ENCODE results near the gene GJA9.
"Not testable (repeated sequence)": the region's sequence is repeated elsewhere in the genome, so short reads cannot be mapped to it uniquely, and the experiment has no call there.

The GJA9 gene

GRCh38 chr1:38881487-38881886, at the start of gene GJA9:
Gene GJA9, minus strand, starts transcription at chr1:38881587. Its CDS starts 5,489 bp downstream, at chr1:38876098.
- H3K4me3 ChIP-seq (ENCODE audit: low read length) = no peak within 1 kb of the TSS
- no peak for TF ChIP-seq ZNF274 (IDR thresholded peaks at IDR 0.05; ENCODE audit: low read depth, low read length)

DNA sequence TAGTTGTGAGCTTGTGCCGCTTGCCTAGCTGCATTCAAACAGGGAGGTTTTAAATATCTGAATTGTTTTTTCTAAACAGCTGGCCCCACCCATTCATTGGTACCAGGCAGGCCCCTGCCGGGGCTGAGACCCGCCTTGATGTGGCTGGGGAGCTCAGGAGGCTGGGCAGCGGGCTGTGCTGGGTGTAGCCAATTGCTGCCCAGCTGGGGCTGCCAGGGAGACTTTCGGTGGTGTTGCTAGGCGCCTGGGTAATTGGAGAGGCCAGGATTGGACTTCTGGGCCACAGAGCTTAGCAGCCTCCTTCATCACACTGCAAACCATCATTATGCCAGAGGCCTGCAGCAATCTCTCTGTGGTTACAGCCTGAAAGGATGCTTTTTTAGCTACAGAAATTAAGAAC, 48.1 kb upstream of the GJA9 start:
- H3K4me3 ChIP-seq (ENCODE audit: low read length) = no peak overlapping the region
- no peak for TF ChIP-seq ZNF274 (IDR thresholded peaks at IDR 0.05; ENCODE audit: low read depth, low read length)

DNA sequence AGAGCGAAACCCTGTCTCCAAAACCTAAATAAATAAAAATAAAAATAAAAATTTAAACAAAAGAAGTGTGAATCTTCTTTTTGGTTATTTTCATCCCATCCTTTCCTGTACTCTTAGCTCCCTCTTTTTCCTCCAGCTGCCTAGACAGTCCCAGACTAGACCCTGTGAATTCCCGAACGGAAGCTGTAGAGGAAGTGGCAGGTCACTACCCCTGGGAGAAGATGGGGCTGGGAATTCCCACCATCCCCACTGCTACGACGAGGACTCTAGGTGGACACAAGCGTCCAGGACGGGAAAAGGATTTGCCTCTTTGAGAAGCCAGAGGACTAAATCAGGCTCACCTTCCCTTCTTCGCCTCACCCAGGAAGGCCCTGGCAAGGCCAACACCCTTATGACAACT, 47.7 kb upstream of the GJA9 start:
- H3K4me3 ChIP-seq (ENCODE audit: low read length) = no peak overlapping the region

DNA sequence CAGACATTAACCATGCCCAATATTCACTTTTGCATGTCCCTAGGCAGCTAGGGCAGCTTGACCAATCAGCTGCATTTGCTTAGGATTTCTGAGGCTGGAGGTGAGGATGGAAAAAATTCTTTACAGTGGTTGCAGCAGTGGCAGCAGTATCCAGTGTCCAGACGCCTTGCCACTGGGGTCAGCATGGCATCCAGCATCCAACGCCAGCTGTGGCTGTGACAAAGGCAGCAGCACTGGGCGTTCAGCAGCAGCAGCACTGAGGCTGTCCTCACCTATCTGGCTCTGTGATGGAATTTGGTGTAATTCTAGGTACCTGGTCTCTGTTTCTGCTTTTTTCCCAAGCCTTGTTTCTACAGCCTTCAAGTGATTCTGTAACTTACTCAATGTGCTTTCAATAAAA, 44.7 kb upstream of the GJA9 start:
- H3K4me3 ChIP-seq (ENCODE audit: low read length) = no peak overlapping the region
- TF ChIP-seq ZNF274 (IDR thresholded peaks at IDR 0.05; ENCODE audit: low read depth, low read length) = no peak

More for the DNA sequence above, 47.7 kb upstream of the GJA9 start:
- TF ChIP-seq ZNF274 (IDR thresholded peaks at IDR 0.05; ENCODE audit: low read depth, low read length) = no peak

DNA sequence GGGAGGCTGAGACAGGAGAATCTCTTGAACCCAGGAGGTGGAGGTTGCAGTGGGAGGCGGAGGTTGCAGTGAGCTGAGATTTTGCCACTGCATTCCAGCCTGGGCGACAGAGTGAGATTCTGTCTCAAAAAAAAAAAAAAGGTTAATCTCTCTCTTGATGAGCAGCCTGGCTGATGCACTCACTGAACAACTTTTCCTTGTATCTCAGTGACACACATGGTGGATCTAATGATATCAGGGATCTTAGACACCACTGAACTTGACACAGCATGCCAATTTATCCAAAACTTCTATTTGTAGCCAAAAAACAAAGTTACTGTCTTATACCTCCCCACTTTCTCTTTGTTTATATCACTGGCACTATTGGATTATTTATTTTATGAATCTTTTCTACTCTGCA, 44.0 kb upstream of the GJA9 start:
- H3K4me3 ChIP-seq (ENCODE audit: low read length) = no peak overlapping the region
- TF ChIP-seq ZNF274 (IDR thresholded peaks at IDR 0.05; ENCODE audit: low read depth, low read length) = no peak

GRCh38 chr1:38923607-38924006, 42.2 kb upstream of the GJA9 start:
- H3K4me3 ChIP-seq (ENCODE audit: low read length) = no peak overlapping the region
- TF ChIP-seq ZNF274 (IDR thresholded peaks at IDR 0.05; ENCODE audit: low read depth, low read length) = no peak

DNA sequence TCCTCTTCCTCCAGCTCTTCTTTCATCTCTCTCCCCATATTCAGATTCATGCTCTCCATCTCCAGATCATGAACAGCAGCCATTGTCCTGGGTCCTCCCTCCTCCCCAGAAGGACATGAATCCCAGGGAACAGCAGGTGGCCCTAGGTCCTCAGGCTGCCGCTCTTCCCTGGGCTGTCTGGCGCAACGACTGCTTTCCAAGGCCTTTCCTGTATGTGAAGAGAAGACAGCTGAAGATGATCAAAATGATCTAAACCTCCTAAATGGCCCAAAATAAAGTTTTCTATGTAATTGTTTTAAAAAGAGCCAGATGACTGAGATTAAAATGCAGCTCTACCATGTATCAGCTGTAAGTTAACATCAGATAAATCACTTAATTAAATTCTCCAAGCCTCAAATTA, 37.7 kb upstream of the GJA9 start:
- no peak overlapping the region for H3K4me3 ChIP-seq (ENCODE audit: low read length)
- TF ChIP-seq ZNF274 (IDR thresholded peaks at IDR 0.05; ENCODE audit: low read depth, low read length) = no peak

DNA sequence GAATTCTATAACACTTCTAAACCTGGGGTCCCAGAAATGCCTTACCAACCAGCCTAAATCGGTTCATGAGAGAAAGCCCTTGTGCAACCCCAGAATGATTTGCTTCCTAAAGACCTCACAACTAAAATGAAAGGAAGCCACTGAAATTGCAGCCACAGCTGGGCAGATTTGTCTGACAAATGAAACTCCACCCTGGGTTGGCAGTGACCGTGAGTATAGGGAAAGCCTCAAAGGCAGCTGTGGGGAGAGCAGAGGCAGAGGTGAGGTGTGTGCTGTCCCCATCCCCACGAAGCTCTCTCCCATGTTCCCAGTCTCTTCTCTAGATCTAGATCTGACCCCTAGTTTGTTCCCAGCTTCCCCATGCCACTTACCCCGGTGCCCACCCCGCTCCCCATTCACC, 37.2 kb upstream of the GJA9 start:
- no peak for TF ChIP-seq ZNF274 (IDR thresholded peaks at IDR 0.05; ENCODE audit: low read depth, low read length)
- H3K4me3 ChIP-seq (ENCODE audit: low read length) = no peak overlapping the region

DNA sequence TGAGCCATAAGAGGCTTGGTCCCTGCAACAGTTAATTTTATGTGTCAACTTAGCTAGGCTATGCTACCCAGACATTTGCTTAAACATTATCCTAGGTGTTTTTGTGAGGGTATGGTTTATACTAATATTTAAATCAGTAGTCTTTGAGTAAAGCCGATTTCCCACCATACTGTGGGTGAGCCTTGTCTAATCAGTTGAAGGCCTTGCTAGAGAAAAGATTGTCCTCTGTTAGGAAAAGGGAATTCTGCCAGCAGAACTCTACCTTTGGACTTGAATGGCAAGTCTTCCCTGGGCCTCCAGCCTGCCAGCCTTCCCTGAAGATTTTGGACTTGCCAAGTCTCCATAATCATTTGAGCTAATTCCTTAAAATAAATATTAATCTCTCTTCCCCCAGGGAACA, 36.4 kb upstream of the GJA9 start:
- no peak overlapping the region for H3K4me3 ChIP-seq (ENCODE audit: low read length)
- no peak for TF ChIP-seq ZNF274 (IDR thresholded peaks at IDR 0.05; ENCODE audit: low read depth, low read length)

DNA sequence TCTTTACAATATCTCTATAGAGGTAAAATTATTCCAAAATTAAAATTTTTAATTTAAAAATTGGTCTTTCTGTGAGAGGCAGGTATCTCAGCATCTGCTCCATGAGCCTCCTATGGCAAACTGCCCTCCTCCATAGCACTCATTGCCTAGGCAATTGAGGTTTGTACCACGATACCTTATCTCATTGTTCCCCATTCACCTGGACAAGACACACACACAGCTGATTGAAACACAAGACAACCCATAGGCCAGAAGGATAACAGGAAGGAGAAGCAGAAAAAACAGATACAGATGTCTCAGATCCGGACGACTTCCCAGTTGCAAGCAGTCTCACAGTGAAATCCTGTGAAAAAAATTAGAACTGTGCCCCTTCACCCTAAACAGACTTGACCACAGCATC, 36.0 kb upstream of the GJA9 start:
- no peak for TF ChIP-seq ZNF274 (IDR thresholded peaks at IDR 0.05; ENCODE audit: low read depth, low read length)
- no peak overlapping the region for H3K4me3 ChIP-seq (ENCODE audit: low read length)

- H3K4me3 ChIP-seq (ENCODE audit: low read length) = no peak overlapping the region
- TF ChIP-seq ZNF274 (IDR thresholded peaks at IDR 0.05; ENCODE audit: low read depth, low read length) = no peak
These were observed 34.1 kb upstream of the GJA9 start for GRCh38 chr1:38915352-38915948.

DNA sequence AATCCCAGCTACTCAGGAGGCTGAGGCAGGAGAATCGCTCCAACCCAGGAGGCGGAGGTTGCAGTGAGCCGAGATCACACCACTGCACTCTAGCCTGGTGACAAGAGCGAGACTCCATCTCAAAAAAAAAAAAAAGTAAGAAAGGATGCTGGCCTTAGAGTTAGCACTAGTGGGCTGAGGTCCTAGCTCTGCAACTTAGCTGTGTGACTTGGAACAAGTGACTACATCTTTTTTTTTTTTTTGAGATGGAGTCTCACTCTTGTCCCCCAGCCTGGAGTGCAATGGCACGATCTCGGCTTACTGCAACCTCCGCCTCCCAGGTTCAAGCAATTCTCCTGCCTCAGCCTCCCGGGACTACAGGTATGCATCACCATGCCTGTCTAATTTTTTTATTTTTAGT, 33.5 kb upstream of the GJA9 start:
- not testable (repeated sequence) for H3K4me3 ChIP-seq (ENCODE audit: low read length)

GRCh38 chr1:38908821-38909220, 27.4 kb upstream of the GJA9 start:
- TF ChIP-seq ZNF274 (IDR thresholded peaks at IDR 0.05; ENCODE audit: low read depth, low read length) = no peak
- H3K4me3 ChIP-seq (ENCODE audit: low read length) = no peak overlapping the region

GRCh38 chr1:38905985-38906384, 24.6 kb upstream of the GJA9 start:
- no peak overlapping the region for H3K4me3 ChIP-seq (ENCODE audit: low read length)
- no peak for TF ChIP-seq ZNF274 (IDR thresholded peaks at IDR 0.05; ENCODE audit: low read depth, low read length)

- H3K4me3 ChIP-seq (ENCODE audit: low read length) = no peak overlapping the region
- TF ChIP-seq ZNF274 (IDR thresholded peaks at IDR 0.05; ENCODE audit: low read depth, low read length) = no peak
These were observed 18.2 kb upstream of the GJA9 start for GRCh38 chr1:38899560-38899959.

DNA sequence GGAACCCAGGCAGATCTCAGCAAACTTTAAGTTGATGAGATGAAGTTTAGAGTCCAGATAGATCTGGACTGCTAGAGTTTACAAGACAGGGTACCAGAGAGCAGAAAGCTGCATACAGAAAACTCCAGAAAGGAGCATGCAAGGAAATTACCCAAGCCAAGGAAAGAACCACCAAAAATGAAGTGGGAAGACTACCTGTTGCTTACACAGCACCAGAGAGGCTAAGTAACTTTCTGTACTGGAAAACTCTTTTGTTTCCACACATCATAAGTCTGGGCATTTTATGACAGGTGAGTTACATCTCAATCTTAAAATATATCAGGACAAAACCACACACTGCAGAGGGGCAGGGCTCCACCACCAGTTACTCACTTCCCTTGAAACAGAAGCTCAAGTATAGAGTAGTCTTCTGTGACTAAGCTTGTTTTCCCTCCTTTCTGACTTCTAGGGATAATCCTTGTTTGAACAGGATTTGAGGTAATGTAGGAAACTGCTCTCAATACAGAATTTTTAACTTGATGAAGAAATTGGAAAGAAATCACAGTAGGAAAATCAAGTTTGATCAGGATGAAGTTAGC, 17.4 kb upstream of the GJA9 start:
- H3K4me3 ChIP-seq (ENCODE audit: low read length) = no peak overlapping the region
- no peak for TF ChIP-seq ZNF274 (IDR thresholded peaks at IDR 0.05; ENCODE audit: low read depth, low read length)
